K562 (cell line): ENCODE data around the gene KLK2. TPM values are rescaled to one million over a fixed set of nuclear protein-coding genes. Genes with fewer than 3 reads are reported as not detected.

Experiments used
- ATAC-seq: fragments of 200-7000 bp; cut with Tn5 transposase; 3 replicates; pipeline ENCODE4 v1.9.1; 2020; ENCODE audit warnings: moderate library complexity
- Bru-seq: library from RNA; stranded (reverse); fragments of 400-500 nt; gene quantifications from one replicate; lab custom pipeline; 2021; lab: Mats Ljungman, UMichigan
- BruChase-seq, 2 experiments: library from RNA; stranded (reverse); fragments of 400-500 nt; gene quantifications; one replicate each; lab custom pipeline; 2021; lab: Mats Ljungman, UMichigan
- BruUV-seq: library from RNA; stranded (reverse); fragments of 400-500 nt; replicated peaks from 2 replicates; lab custom pipeline; 2021; lab: Mats Ljungman, UMichigan
- CTCF ChIA-PET: fragments of 300-600 bp; formaldehyde crosslinking; extraction: SDS; loops from one replicate; lab custom pipeline; 2021; ENCODE audit warnings: low intra/inter-chr PET ratio; lab: Yijun Ruan, JAX
- POLR2A ChIA-PET: fragments of 300-600, 350-650 bp; sonication (Branson Sonifier 250); formaldehyde crosslinking; extraction: SDS; loops from one replicate; lab custom pipeline; 2021; ENCODE audit warnings: antibody characterized with exemption, inconsistent platforms; lab: Yijun Ruan, JAX
- DNase-seq, 4 experiments: peaks; one replicate each; pipeline versions ENCODE4 v3.0.0 to v3.0.0-alpha.2; 2011 to 2018; ENCODE audit warnings: low spot score in 3 of 4, mixed read lengths in 3 of 4; ENCODE audit errors: extremely low read depth in 1 of 4
- FAIRE-seq: peaks from 2 replicates; lab custom pipeline; 2011; peaks lifted over from hg19 to GRCh38; lab: Jason Lieb, UNC
- H2AFZ ChIP-seq: 2 replicates; pipeline ENCODE4 v1.6.0; 2011; ENCODE audit warnings: low read depth, low read length, control low read depth, inconsistent platforms
- H3K27ac ChIP-seq: fragments of 200-600 bp; 3 replicates; pipeline ENCODE4 v1.8.0; 2011; ENCODE audit warnings: low read depth, mild to moderate bottlenecking, control low read depth, inconsistent platforms, low read length, moderate library complexity, mixed read lengths; ENCODE audit errors: extremely low read depth
- H3K27me3 ChIP-seq, 2 experiments: fragments of 300-600 bp in 1 of 2; 2 replicates in 1 of 2; 3 replicates in 1 of 2; pipeline versions ENCODE4 v1.6.0 to v1.8.0; 2011; ENCODE audit warnings: inconsistent platforms in 2 of 2, low read length in 2 of 2, mild to moderate bottlenecking in 1 of 2, mixed read lengths in 1 of 2, moderate library complexity in 1 of 2; ENCODE audit not compliant: control insufficient read depth in 2 of 2, insufficient read depth in 2 of 2
- H3K36me3 ChIP-seq: fragments of 300-600 bp; 3 replicates; pipeline ENCODE4 v1.8.0; 2011; ENCODE audit warnings: mild to moderate bottlenecking, low read length, inconsistent platforms; ENCODE audit not compliant: control insufficient read depth, insufficient read depth
- H3K4me1 ChIP-seq, 2 experiments: fragments of 200-600 bp in 1 of 2; replicated peaks in 1 of 2; 2 replicates in 1 of 2; 3 replicates in 1 of 2; pipeline versions ENCODE4 v1.5.1 to v1.8.0; 2011; ENCODE audit warnings: inconsistent platforms in 2 of 2, low read length in 2 of 2, mild to moderate bottlenecking in 1 of 2, mixed read lengths in 1 of 2, moderate library complexity in 1 of 2; ENCODE audit not compliant: control insufficient read depth in 2 of 2, insufficient read depth in 2 of 2
- H3K4me2 ChIP-seq: 2 replicates; pipeline ENCODE4 v1.6.1; 2011; ENCODE audit warnings: low read length, control low read depth, inconsistent platforms, mixed read lengths; ENCODE audit not compliant: insufficient read depth
- H3K4me3 ChIP-seq: fragments of 200-600 bp; sonication (generic), shearing (Covaris generic); 2 replicates; pipeline ENCODE4 v1.5.1; 2016; ENCODE audit warnings: control low read depth, inconsistent platforms
- H3K79me2 ChIP-seq: fragments of 200-600 bp; 3 replicates; pipeline ENCODE4 v1.8.0; 2011; ENCODE audit warnings: low read length, inconsistent platforms; ENCODE audit not compliant: control insufficient read depth, insufficient read depth
- H3K9ac ChIP-seq, 2 experiments: 2 replicates each; pipeline versions ENCODE4 v1.6.0 to v1.6.1; 2011; ENCODE audit warnings: low read depth in 2 of 2, low read length in 2 of 2, control low read depth in 1 of 2, inconsistent platforms in 1 of 2, mild to moderate bottlenecking in 1 of 2, mixed read lengths in 1 of 2; ENCODE audit not compliant: insufficient read depth in 1 of 2
- H3K9me1 ChIP-seq: one replicate; pipeline ENCODE4 v1.6.0; 2011; ENCODE audit warnings: inconsistent platforms, mild to moderate bottlenecking, low read length, moderate library complexity; ENCODE audit not compliant: control insufficient read depth, insufficient read depth
- H3K9me3 ChIP-seq: replicated peaks from 2 replicates; pipeline ENCODE4 v1.5.1; 2011; ENCODE audit warnings: low read depth, low read length, inconsistent platforms; ENCODE audit not compliant: control insufficient read depth, insufficient read depth
- H4K20me1 ChIP-seq: replicated peaks from 2 replicates; pipeline ENCODE4 v1.6.1; 2011; ENCODE audit warnings: low read length, inconsistent platforms, mixed read lengths; ENCODE audit not compliant: control insufficient read depth, insufficient read depth
- ARID2 ChIP-seq: fragments of 450-650 bp; IDR thresholded peaks from 2 replicates; pipeline ENCODE4 v1.6.1; 2017; ENCODE audit warnings: antibody characterized with exemption, mild to moderate bottlenecking
- HOXB6 ChIP-seq: fragments of 250-450 bp; sonication (Bioruptor Pico); IDR thresholded peaks from 2 replicates; pipeline ENCODE4 v1.5.1; 2022; ENCODE audit warnings: mild to moderate bottlenecking, borderline replicate concordance
- MTF1 ChIP-seq: fragments of 250-450 bp; sonication (Bioruptor Pico); IDR thresholded peaks from 2 replicates; pipeline ENCODE4 v1.9.0; 2021; ENCODE audit warnings: moderate library complexity, mild to moderate bottlenecking, inconsistent platforms, borderline replicate concordance
- NCOA6 ChIP-seq: fragments of 450-650 bp; IDR thresholded peaks from 2 replicates; pipeline ENCODE4 v1.6.1; 2017; ENCODE audit warnings: mild to moderate bottlenecking
- U2AF2 ChIP-seq: fragments of 200-400 bp; formaldehyde crosslinking; optimal IDR thresholded peaks from 2 replicates; pipeline ENCODE3; 2017; ENCODE audit warnings: low read depth, mild to moderate bottlenecking, low read length
- ZNF239 ChIP-seq: fragments of 250-450 bp; sonication (Bioruptor Pico); IDR thresholded peaks from 2 replicates; pipeline ENCODE4 v1.4.0; 2020; ENCODE audit warnings: mild to moderate bottlenecking
- WGBS: fragments of 100-300 bp; shearing (Covaris generic); methylation state at CpG from one replicate; pipeline ENCODE4 v1.1.6; 2016; ENCODE audit warnings: low coverage, mixed read lengths; ENCODE audit not compliant: insufficient coverage; ENCODE audit errors: missing lambda C conversion rate; 5-methylcytosine and 5-hydroxymethylcytosine counted together
- in situ Hi-C: fragments of 300-500 bp; cut with MboI; formaldehyde crosslinking; loops from 4 replicates; pipeline ENCODE4 v1.15.0; 2018; ENCODE audit warnings: inconsistent platforms, mixed read lengths
- intact Hi-C: fragments of 100-400 bp; cut with micrococcal nuclease; formaldehyde crosslinking; loops from 2 replicates; pipeline ENCODE4 v1.14.2; 2022
- long read RNA-seq, 3 experiments: library from polyadenylated mRNA in 2 of 3; library from RNA in 1 of 3; unstranded in 2 of 3; stranded (forward) in 1 of 3; transcript quantifications; one replicate each; pipeline ENCODE4 v2.0.0, GENCODE V29; 2019 to 2022
- polyA minus RNA-seq, 3 experiments: library from RNA; depleted of rRNA, polyadenylated mRNA; stranded (reverse); fragments of >200 nt; gene quantifications; 2 replicates each; pipeline ENCODE4 v1.2.3, GENCODE V29; 2011
- polyA plus RNA-seq, 8 experiments: library from polyadenylated mRNA; depleted of rRNA in 4 of 8; stranded (reverse) in 5 of 8; unstranded in 3 of 8; fragments of >200 nt; fragmentation: Nextera tagmentation in 2 of 8; fragmentation: Illumina TruSeq in 1 of 8; extraction: Ambion mirVana in 2 of 8; extraction: Trizol in 1 of 8; gene quantifications; 2 replicates each; pipeline versions ENCODE4 v1.2.1 to v1.2.3, GENCODE V29; 2011 to 2014; ENCODE audit warnings: inconsistent platforms in 1 of 8, missing spikeins in 1 of 8
- total RNA-seq, 7 experiments: library from RNA; depleted of rRNA in 6 of 7; stranded (reverse); fragments of >200 nt in 6 of 7; fragmentation: Illumina TruSeq in 2 of 7; extraction: Trizol in 2 of 7; gene quantifications; 2 replicates each; pipeline versions ENCODE4 v1.2.1 to v1.2.3, GENCODE V29; 2011 to 2021; ENCODE audit warnings: low replicate concordance in 1 of 7
- TF ChIP-seq, protein P1 (sequence below): fragments of 250-450 bp; sonication (Bioruptor Pico); IDR thresholded peaks from 2 replicates; pipeline ENCODE4 v1.9.0; 2021; ENCODE audit warnings: mild to moderate bottlenecking
- TF ChIP-seq, protein P2 (sequence below): sonication (generic); formaldehyde crosslinking; IDR thresholded peaks from 2 replicates; pipeline ENCODE4 v1.5.0; 2020; ENCODE audit warnings: missing genetic modification reagents

KLK2 gene
- 1.3 and 4.1 TPM in 2 replicates for total RNA-seq (2011; cell fraction: chromatin; rRNA removed; ENCODE audit: low replicate concordance)
- total RNA-seq (2011; cell fraction: nucleolus; rRNA removed) = 1.3 and 1.8 TPM in 2 replicates
- 0.88 and 2.5 TPM in 2 replicates for total RNA-seq (2011; cell fraction: nucleoplasm; rRNA removed)
- not detected in 2 replicates for total RNA-seq (2014; rRNA removed)
- 0.47 TPM in 1 of 2 replicates, not detected in the other for total RNA-seq (2014; rRNA removed; fragmentation: Illumina TruSeq; extraction: Trizol)
- total RNA-seq (2015; rRNA removed; fragmentation: Illumina TruSeq; extraction: Trizol) = 0.18 and 0.38 TPM in 2 replicates
- 0.24 and 0.74 TPM in 2 replicates for total RNA-seq (2021)
- 0.31 and 0.39 TPM in 2 replicates for polyA plus RNA-seq (2011; rRNA removed)
- 0.52 TPM in 1 of 2 replicates, not detected in the other for polyA plus RNA-seq (2011; cell fraction: cytosol; rRNA removed)
- 0.94 and 2.9 TPM in 2 replicates for polyA plus RNA-seq (2011; cell fraction: nucleus; rRNA removed)
- 0.40 and 0.76 TPM in 2 replicates for polyA plus RNA-seq (2012)
- 0.25 and 0.69 TPM in 2 replicates for polyA plus RNA-seq (2014; fragmentation: Illumina TruSeq; extraction: Trizol)
- under 1 TPM; 0.11 to 0.22 TPM for polyA plus RNA-seq (2014; fragmentation: Nextera tagmentation; extraction: Ambion mirVana)
- polyA plus RNA-seq (2014; rRNA removed) = 0.11 and 0.46 TPM in 2 replicates
- 0.42 TPM in 1 of 2 replicates, not detected in the other for polyA minus RNA-seq (2011; rRNA and poly(A)+ RNA removed)
- polyA minus RNA-seq (2011; cell fraction: cytosol; rRNA and poly(A)+ RNA removed) = not detected in 2 replicates
- 0.40 and 0.44 TPM in 2 replicates for polyA minus RNA-seq (2011; cell fraction: nucleus; rRNA and poly(A)+ RNA removed)
- Bru-seq, nascent RNA = percentile 19 among the genes with signal in this experiment
- BruChase-seq, experiment 1, labeled RNA remaining after a 2-hour chase = percentile 15 among the genes with signal in this experiment
- percentile 27 among the genes with signal in this experiment for BruChase-seq, experiment 2, labeled RNA remaining after a 6-hour chase
- long read RNA-seq, experiment 1, partial matches to known transcripts = 0 of 1 reads
- long read RNA-seq, experiment 1, other reads (novel, unspliced or antisense) = 1 of 1 reads
- long read RNA-seq, experiment 2 = 0 reads
- long read RNA-seq, experiment 3 = 0 reads

DNA sequence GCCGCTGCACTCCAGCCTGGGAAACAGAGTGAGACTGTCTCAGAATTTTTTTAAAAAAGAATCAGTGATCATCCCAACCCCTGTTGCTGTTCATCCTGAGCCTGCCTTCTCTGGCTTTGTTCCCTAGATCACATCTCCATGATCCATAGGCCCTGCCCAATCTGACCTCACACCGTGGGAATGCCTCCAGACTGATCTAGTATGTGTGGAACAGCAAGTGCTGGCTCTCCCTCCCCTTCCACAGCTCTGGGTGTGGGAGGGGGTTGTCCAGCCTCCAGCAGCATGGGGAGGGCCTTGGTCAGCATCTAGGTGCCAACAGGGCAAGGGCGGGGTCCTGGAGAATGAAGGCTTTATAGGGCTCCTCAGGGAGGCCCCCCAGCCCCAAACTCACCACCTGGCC lies at the start of gene KLK2:
TSS of gene KLK2 (plus strand) at position 384 of the 400 bp plus-strand sequence. CDS start 35 bp downstream, outside the sequence.
- ChIA-PET POLR2A (interaction anchor here (3.4 kb wide), 1 partner anchor 69 kb away, joined by 12 read pairs; no protein-coding TSS in a partner anchor), CTCF (no interaction called here)
- no peaks in the 10 kb centered on the region for H3K36me3 ChIP-seq
- BruUV-seq = no TSS peak
- H3K9me1 ChIP-seq = no peaks in the 10 kb centered on the region
- no peak for TF ChIP-seq MTF1 (CRISPR knock-in tag)
- TF ChIP-seq HOXB6 = no peak
- TF ChIP-seq ARID2 = no peak
- no peak for TF ChIP-seq NCOA6
- TF ChIP-seq, protein P1, sequence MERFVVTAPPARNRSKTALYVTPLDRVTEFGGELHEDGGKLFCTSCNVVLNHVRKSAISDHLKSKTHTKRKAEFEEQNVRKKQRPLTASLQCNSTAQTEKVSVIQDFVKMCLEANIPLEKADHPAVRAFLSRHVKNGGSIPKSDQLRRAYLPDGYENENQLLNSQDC = no peak
- no peak for TF ChIP-seq U2AF2
- no peak for TF ChIP-seq ZNF239 (CRISPR knock-in tag)
- TF ChIP-seq, protein P2, sequence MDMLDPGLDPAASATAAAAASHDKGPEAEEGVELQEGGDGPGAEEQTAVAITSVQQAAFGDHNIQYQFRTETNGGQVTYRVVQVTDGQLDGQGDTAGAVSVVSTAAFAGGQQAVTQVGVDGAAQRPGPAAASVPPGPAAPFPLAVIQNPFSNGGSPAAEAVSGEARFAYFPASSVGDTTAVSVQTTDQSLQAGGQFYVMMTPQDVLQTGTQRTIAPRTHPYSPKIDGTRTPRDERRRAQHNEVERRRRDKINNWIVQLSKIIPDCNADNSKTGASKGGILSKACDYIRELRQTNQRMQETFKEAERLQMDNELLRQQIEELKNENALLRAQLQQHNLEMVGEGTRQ (CRISPR knock-in tag) = no peak
- intact Hi-C loops (loop anchor here (5.0 kb wide), 1 partner anchor 49 kb away; no protein-coding TSS in a partner anchor), in situ Hi-C loops (loop anchor here (5.0 kb wide), 1 partner anchor 81 kb away; the partner anchor contains the start of gene ACP4)
- H4K20me1 ChIP-seq = no peaks in the 10 kb centered on the region
- no peak for ATAC-seq
- no peak within 1 kb of the TSS for H3K4me2 ChIP-seq
- no peak within 1 kb of the TSS for H3K9ac ChIP-seq
- no peaks in the 10 kb centered on the region for H3K79me2 ChIP-seq
- H3K4me1 ChIP-seq = peaks cover 4 to 19% of the 10 kb centered on the region in 2 experiments; a peak in 4 of 5 replicates
- DNase-seq = no peak
- H3K27me3 ChIP-seq = peaks cover 15 to 47% of the 10 kb centered on the region in 2 experiments; a peak in 4 of 5 replicates
- 0 out of 2 replicates have a peak, but pooled peaks cover 4% of the 10 kb centered on the region for H3K9me3 ChIP-seq
- H3K4me3 ChIP-seq = no peak within 1 kb of the TSS
- no peak for FAIRE-seq
- H2AFZ ChIP-seq = no peak within 1 kb of the TSS
- WGBS = 0% methylated on average over 3 of the region's 3 CpGs
- no peak within 1 kb of the TSS for H3K27ac ChIP-seq
